Left ventricle myocardium superior (tissue), 1 donor: Measurements from ENCODE around the gene ROBO2. TPM values are rescaled to one million over a fixed set of nuclear protein-coding genes. Genes with fewer than 3 reads are reported as not detected.

Experiments
- ATAC-seq: fragments of 200-7000 bp; cut with Tn5 transposase; one replicate; pipeline ENCODE4 v1.9.1; 2020; ENCODE audit warnings: mild to moderate bottlenecking, moderate library complexity
- DNase-seq: peaks from one replicate; pipeline ENCODE4 v3.0.0-alpha.2; 2020
- intact Hi-C: fragments of 100-400 bp; cut with micrococcal nuclease; formaldehyde crosslinking; loops from one replicate; pipeline ENCODE4 v1.11.0; 2022
- total RNA-seq: library from RNA; stranded (reverse); fragmentation: NEBNext Ultra II Directional; extraction: Animal tissue kit (Norgen Biotek cat#: 25700); gene quantifications from one replicate; pipeline ENCODE4 v1.2.1, GENCODE V29; 2021
- donor health status: DM: no; HTN: yes; CAD: no; lungs with severe emphysema.

Gene ROBO2
- total RNA-seq, 1 donor from 2014 or later: 0.17 TPM

DNA sequence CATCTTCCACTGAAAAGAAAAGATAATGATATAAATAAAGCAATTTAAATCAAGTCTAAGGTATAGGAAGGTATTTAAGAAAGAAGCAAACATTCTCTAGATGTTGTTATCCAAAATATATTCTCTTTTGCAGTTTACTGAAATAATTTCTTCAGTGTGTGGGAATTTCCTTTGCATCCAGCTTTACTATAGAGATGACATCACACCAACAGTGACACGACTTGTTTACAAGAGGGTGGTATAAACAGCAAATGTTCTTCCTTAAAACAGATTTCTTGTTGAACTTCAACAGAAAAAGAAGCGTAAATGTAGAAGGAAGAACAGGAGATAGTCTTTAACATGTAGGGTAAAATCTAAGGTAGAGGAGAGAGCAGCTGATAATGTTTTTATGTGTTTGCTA, 202.5 kb downstream of the ROBO2 start:
- DNase-seq (no peak), ATAC-seq (no peak)
- intact Hi-C loops: no loop called here

DNA sequence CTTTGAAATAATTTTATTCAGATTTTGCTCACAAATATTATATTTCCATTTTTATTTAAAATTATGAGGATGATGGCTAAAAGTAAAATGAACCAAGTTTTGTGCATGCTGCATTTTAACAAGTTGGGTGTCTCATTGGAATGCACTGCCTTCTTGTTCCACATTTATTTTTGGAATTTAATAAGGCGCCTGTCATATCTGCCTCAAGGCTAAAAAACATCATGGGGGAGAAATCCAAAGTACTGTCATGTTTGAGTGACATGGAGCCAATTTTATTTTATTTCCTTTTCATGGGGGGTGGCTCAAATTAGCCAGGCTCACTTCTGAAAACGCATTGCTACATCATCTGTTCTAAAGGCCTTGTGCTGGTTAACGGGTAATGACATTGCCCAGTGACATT, 205.1 kb downstream of the ROBO2 start:
- intact Hi-C loops: no loop called here
- DNase-seq (no peak), ATAC-seq (no peak)

DNA sequence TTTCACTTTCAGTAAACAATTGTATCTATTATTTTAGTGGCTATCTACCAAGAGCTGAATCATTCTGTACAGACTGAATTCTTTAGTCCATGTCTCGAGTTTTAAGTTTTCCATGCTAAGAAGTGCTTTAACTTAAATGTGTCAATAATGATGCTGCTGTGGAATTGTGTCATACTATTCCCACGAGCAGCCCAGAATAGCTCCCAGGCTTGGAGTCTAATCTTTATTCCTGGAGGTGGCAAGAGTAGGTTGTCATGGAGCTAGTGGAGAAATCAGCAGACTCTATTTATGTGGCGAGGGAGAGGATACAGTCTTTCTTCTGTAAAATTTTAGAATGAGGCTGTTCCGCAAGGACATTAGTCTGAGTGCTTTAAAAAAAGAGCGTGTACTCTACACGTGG, 207.2 kb downstream of the ROBO2 start:
- ATAC-seq (peak; percentile 66), DNase-seq (no peak)
- intact Hi-C loops: no loop called here

DNA sequence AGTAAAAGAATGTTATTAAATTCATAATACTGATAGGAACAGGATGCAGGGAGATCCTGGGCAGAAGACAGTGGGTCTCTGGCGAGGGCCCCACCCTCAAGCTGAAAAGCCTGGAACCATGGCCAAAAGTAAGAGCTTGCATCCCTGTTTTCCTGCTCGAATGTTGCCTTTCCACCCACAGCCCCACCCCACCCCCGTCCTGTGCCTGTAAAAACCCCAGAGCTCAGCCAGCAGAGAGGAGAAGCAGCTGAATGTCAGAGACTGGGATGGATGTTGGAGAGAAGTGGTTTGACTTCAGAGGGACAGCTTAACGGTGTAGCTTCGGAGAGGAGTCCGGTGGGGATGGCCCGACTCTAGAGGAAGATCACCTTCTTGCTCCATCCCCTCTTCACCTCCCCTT, 207.9 kb downstream of the ROBO2 start:
- DNase-seq: no peak
- no peak for ATAC-seq
- intact Hi-C loops: no loop called here

DNA sequence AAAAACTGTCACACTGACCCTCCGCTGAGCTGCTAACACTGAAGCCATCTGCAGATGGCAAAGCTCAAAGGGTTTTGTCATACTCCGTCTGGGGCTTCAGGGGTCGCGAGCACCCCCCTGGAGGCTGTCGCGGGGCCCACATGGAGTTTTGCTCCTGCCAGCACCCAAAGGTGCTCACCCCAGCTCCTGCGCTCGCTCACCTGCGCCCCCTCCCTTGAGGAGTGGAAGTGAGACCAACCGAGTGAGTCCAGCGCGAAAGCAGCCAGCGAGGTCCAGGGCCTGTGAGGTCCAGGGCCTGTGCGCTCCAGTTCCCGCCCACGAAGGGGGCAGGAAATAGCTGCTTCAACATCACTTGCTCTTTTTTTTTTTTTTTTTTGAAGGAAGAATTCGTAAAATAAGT, 208.5 kb downstream of the ROBO2 start:
- DNase-seq: no peak
- ATAC-seq: no peak
- intact Hi-C loops: no loop called here

DNA sequence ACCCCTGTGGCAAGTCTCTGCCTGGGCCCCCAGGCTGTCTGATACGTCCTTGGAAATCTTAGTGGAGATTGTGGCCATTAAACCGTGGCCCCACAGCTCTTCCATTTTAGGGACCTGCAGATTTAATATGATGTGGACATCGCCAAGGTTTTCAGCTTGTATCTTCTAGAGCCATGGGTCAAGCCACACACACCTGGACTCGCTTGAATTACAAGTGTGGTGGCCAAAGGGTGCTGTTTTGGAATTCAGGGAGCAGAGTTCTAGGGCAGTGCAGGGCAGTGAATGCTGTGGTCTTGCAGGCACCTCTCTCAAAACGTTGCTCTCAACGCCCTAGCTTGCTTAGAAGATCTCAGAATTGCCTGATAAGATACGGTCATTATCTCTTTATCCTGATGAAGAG, 211.2 kb downstream of the ROBO2 start:
- intact Hi-C loops: no loop called here
- DNase-seq (no peak), ATAC-seq (no peak)

- ATAC-seq (peak; percentile 54), DNase-seq (no peak)
- intact Hi-C loops: loop anchor here (5.0 kb wide), 1 partner anchor 213 kb away; the partner anchor contains the start of gene ROBO2
Measured at GRCh38 chr3:77254967-77255831, 215.3 kb downstream of the ROBO2 start.

DNA sequence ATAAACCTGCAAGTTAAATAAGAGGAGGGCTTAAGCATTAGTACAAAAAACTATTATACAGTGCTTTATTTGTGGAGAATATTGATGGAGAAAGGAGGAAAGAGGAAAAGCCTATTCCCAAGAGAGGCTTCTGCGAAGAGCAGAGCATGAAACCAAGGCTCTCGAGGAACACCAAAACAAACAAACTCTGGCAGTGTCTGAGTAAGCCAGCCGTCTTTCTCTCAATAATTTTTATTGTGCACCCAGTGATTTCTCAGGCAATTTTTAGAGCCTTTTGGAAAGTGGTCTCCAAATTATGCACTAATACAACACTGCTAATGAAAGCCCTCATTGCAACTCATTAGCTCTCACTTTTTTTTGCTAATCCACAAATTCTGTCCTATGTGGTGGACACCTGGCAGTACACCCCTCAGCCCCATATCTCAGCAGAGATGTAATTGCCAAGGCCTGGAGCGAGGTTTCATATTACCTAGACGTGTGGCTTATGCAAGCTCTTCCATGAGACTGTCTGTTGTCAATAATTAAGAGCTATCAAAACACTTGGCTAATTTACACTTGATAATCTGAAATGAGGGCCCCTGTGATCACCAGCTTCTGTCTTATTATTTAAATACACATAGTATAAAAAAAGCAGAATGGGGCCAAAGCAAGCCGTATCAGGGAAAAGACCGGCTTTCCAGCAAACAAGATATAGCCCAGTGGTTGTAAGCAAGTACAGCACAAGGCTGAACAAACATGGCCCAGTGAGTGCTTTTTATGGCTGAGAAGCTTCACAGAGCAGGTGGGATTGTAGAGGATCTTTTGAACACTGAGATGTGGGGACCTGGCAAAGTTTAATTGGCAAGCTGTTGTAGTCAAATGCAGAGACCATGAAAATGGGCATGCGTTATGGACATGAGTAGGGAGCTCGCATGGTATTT, 216.9 kb downstream of the ROBO2 start:
- intact Hi-C loops: loop anchor here (5.0 kb wide), 1 partner anchor 215 kb away; the partner anchor contains the start of gene ROBO2
- no peak for ATAC-seq
- no peak for DNase-seq

GRCh38 chr3:77259694-77260093, 219.8 kb downstream of the ROBO2 start:
- intact Hi-C loops: loop anchor here (5.0 kb wide), 1 partner anchor 217 kb away; the partner anchor contains the start of gene ROBO2
- ATAC-seq (no peak), DNase-seq (no peak)

DNA sequence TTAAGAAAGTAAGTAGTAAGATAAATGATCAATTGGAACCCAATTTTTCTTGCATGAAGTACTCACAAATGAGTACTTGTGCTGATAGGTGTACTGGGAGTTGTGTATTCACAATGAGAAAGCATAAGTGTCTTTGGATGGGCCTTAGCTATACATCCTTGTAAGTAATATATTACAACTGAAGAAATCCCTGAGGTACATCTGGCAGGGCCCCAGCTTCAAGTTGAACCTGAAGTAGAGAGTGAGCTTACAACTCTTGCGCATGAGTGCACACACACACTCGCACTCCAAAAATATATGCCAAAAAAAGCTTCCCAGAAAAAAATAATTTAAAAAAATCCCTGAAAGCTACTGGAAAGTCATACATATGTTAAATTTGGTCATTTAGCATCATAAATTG, 222.5 kb downstream of the ROBO2 start:
- intact Hi-C loops: no loop called here
- ATAC-seq (no peak), DNase-seq (no peak)

DNA sequence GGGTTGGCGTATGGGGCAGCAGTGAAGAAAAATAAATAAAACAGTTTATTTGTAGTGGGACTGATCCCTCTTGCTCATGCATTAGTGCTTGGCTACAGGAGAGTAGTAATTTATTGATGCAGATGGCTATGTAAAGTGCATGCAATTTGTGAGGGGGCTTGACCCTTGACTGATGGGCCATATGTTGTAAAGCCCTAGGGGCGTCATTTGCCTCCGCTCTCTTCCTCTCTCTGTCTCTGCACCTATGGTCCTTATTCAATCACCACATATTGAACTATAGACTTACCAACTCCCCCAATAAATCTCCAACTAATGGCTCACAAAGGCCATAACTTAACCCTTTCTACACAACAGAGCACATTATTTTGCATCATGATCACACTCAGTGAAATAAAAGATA, 227.7 kb downstream of the ROBO2 start:
- DNase-seq: no peak
- intact Hi-C loops: no loop called here
- ATAC-seq: no peak

DNA sequence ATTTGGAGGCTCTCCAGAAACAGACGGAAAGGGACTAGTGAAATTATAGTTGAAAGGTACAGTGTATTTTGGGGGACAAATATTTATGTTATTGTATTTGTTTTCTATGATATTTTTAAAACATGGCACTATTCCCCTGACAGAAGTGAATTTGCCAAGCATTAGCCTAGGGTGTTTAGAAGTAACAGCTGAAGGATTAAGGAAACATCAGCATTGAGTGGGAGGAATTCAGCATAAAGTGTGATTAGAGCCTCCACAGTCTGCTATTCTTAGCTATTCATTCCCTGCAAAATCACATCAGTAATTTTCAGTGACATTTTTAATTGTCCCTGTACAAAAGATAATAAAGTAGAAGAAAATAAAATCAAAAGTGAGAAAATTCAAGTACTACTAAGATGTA, 231.4 kb downstream of the ROBO2 start:
- ATAC-seq (no peak), DNase-seq (no peak)
- intact Hi-C loops: no loop called here

DNA sequence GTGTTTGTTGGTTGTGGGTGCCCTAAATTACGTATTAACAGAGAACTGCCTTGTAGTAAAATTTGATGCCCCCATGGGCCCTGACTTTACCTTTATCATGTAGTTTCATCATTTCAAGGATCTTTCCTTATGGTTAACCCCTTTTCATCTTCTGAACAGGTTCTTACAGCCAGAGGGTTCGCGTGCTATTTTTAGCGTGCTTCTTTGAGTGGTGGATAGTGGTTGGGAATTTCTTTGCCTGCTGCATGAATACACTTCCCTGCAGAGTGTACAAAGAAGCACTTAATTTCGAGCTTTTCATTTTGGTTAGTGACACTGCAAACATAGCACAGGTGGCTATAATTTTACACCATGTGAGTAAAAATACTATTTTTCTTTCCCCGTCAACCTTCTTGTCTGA, 231.8 kb downstream of the ROBO2 start:
- DNase-seq: no peak
- intact Hi-C loops: no loop called here
- no peak for ATAC-seq

DNA sequence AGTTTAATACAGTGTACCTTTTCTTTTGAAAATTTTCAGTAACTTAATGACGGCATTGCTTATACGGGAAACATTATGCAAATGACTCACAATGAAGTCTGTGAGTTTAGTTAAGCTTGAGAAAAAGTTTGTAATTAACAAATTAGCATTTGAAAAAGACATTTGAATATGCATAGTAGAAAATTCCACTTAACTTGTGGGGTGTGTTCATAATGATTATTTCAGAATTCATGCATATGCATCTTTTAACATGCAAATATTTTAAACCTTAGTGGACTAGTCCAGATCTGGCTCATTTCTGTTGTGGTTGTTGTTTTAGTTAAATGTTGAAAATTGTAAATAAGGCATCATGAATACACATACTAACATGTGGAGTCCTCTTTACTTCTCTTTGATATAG, 239.4 kb downstream of the ROBO2 start:
- no peak for ATAC-seq
- DNase-seq: no peak
- intact Hi-C loops: no loop called here

DNA sequence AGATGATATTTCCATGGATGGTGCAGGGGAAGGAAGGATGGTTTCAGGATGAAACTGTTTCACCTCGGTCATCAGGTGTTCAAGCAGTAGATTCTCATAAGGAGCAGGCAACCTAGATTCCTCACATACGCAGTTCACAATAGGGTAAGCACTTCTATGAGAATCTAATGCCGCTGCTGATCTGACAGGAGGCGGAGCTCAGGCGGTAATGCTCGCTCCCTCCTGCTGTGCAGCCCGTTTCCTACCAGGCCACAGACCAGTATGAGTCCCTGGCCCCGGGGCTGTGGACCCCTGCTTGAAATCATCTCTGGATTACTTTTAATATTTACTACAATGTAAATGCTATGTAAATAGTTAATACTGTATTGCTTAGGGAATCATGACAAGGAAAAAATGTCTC, 241.8 kb downstream of the ROBO2 start:
- intact Hi-C loops: no loop called here
- ATAC-seq (no peak), DNase-seq (no peak)

GRCh38 chr3:77283108-77283507, 243.2 kb downstream of the ROBO2 start:
- ATAC-seq (no peak), DNase-seq (no peak)
- intact Hi-C loops: no loop called here

- no peak for DNase-seq
- ATAC-seq: no peak
- intact Hi-C loops: no loop called here
Measured at GRCh38 chr3:77288348-77288747, 248.4 kb downstream of the ROBO2 start.

- ATAC-seq (no peak), DNase-seq (no peak)
- intact Hi-C loops: no loop called here
Measured at GRCh38 chr3:77296527-77296926, 256.6 kb downstream of the ROBO2 start.

- intact Hi-C loops: no loop called here
- DNase-seq (no peak), ATAC-seq (no peak)
Measured at GRCh38 chr3:77298417-77298816, 258.5 kb downstream of the ROBO2 start.
